ENCODE results near the gene TMCO4. TPM values are rescaled to one million over a fixed set of nuclear protein-coding genes. Genes with fewer than 3 reads are reported as not detected.

TMCO4 gene
- total RNA-seq, 1 donor from 2014 or later = not detected

GRCh38 chr1:19738076-19738475, 61.6 kb downstream of the TMCO4 start:
- H3K4me1 Mint-ChIP-seq (ENCODE audit: low read depth, unreplicated experiment) = peaks cover 10% of the 10 kb centered on the region
- peaks cover 5% of the 10 kb centered on the region for H3K27me3 Mint-ChIP-seq (ENCODE audit: unreplicated experiment)
- H3K9me3 Mint-ChIP-seq (ENCODE audit: unreplicated experiment) = peaks cover 5% of the 10 kb centered on the region
- no peak overlapping the region for H3K27ac Mint-ChIP-seq (ENCODE audit: unreplicated experiment)
- no peak for DNase-seq
- TF ChIP-seq, protein P1, sequence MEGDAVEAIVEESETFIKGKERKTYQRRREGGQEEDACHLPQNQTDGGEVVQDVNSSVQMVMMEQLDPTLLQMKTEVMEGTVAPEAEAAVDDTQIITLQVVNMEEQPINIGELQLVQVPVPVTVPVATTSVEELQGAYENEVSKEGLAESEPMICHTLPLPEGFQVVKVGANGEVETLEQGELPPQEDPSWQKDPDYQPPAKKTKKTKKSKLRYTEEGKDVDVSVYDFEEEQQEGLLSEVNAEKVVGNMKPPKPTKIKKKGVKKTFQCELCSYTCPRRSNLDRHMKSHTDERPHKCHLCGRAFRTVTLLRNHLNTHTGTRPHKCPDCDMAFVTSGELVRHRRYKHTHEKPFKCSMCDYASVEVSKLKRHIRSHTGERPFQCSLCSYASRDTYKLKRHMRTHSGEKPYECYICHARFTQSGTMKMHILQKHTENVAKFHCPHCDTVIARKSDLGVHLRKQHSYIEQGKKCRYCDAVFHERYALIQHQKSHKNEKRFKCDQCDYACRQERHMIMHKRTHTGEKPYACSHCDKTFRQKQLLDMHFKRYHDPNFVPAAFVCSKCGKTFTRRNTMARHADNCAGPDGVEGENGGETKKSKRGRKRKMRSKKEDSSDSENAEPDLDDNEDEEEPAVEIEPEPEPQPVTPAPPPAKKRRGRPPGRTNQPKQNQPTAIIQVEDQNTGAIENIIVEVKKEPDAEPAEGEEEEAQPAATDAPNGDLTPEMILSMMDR (IDR thresholded peaks at IDR 0.05; ENCODE audit: partially characterized antibody, unreplicated experiment) = no peak
- no peaks in the 10 kb centered on the region for H3K36me3 Mint-ChIP-seq (ENCODE audit: unreplicated experiment)
- no peak overlapping the region for H3K4me3 Mint-ChIP-seq (ENCODE audit: unreplicated experiment)

DNA sequence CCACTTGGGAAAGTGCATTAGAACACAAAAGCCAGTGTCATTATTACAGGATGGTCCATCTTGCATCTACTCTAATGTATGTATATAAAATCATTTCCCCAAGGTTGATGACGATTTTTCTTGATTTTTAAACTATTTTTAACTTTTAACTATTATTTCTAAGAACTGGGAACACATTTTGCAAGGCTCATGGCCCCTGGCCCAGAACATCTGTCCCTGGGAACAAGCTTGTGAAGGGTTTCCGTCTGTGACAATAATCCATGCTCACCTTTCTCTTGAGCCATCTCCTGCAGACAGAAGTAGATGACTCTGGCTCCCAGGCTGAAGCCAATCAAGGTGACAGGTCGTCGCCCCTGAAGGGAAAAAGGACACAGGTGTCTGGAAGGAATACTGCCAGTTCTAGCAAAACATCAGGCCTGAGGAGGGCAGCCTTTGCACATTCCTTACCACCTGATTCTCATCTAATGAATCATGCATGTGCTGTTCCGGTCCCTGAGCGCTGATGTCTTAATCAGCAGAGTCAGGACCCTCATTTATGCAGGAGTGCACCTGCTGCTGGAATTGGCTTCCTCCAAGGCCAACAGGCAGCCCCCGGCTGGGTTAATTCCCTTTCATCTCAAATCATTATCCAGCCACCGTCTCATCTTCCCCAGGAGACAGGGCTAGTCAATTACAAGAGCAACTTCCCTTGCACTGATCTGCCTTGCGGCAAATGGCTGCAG, 62.5 kb downstream of the TMCO4 start:
- H3K9me3 Mint-ChIP-seq (ENCODE audit: unreplicated experiment) = peaks cover 5% of the 10 kb centered on the region
- peaks cover 10% of the 10 kb centered on the region for H3K4me1 Mint-ChIP-seq (ENCODE audit: low read depth, unreplicated experiment)
- H3K27ac Mint-ChIP-seq (ENCODE audit: unreplicated experiment) = no peak overlapping the region
- peaks cover 5% of the 10 kb centered on the region for H3K27me3 Mint-ChIP-seq (ENCODE audit: unreplicated experiment)
- no peaks in the 10 kb centered on the region for H3K36me3 Mint-ChIP-seq (ENCODE audit: unreplicated experiment)
- TF ChIP-seq, protein P1 (IDR thresholded peaks at IDR 0.05; ENCODE audit: partially characterized antibody, unreplicated experiment) = no peak
- no peak overlapping the region for H3K4me3 Mint-ChIP-seq (ENCODE audit: unreplicated experiment)
- peak; percentile 45 for DNase-seq

- Mint-ChIP-seq H3K9me3 (ENCODE audit: unreplicated experiment) (peaks cover 9% of the 10 kb centered on the region), H3K27ac (ENCODE audit: unreplicated experiment) (no peak overlapping the region), H3K36me3 (ENCODE audit: unreplicated experiment) (no peaks in the 10 kb centered on the region), H3K4me1 (ENCODE audit: low read depth, unreplicated experiment) (peaks cover 21% of the 10 kb centered on the region), H3K4me3 (ENCODE audit: unreplicated experiment) (no peak overlapping the region), H3K27me3 (ENCODE audit: unreplicated experiment) (peaks cover 11% of the 10 kb centered on the region)
- TF ChIP-seq, protein P1 (IDR thresholded peaks at IDR 0.05; ENCODE audit: partially characterized antibody, unreplicated experiment) = no peak
- no peak for DNase-seq
Observed at GRCh38 chr1:19735440-19736127, 64.1 kb downstream of the TMCO4 start.

- H3K36me3 Mint-ChIP-seq (ENCODE audit: unreplicated experiment) = no peaks in the 10 kb centered on the region
- no peak overlapping the region for H3K4me3 Mint-ChIP-seq (ENCODE audit: unreplicated experiment)
- H3K27ac Mint-ChIP-seq (ENCODE audit: unreplicated experiment) = no peak overlapping the region
- peaks cover 23% of the 10 kb centered on the region for H3K4me1 Mint-ChIP-seq (ENCODE audit: low read depth, unreplicated experiment)
- peaks cover 11% of the 10 kb centered on the region for H3K9me3 Mint-ChIP-seq (ENCODE audit: unreplicated experiment)
- peaks cover 11% of the 10 kb centered on the region for H3K27me3 Mint-ChIP-seq (ENCODE audit: unreplicated experiment)
- no peak for DNase-seq
- TF ChIP-seq, protein P1 (IDR thresholded peaks at IDR 0.05; ENCODE audit: partially characterized antibody, unreplicated experiment) = no peak
Observed at GRCh38 chr1:19734472-19734999, 65.2 kb downstream of the TMCO4 start.

DNA sequence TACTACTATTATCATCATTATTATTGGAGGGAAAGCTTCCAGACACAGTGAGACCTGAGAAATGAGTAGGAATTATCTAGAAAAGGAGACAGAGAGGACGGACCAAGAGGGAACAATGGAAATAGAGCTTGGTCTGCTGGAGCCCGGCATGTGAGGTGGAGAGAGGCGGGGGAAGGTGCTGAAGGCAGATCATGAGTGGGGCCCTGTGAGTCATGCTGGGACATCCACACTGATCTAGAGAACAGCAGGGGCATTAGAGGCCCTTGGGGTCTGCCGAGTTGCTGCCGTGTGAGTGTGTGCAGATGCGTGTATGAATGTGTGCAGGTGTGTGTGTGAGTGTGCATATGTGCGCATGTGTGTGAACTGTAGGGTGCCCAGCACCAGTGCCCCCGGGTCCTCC, 65.7 kb downstream of the TMCO4 start:
- no peak overlapping the region for H3K4me3 Mint-ChIP-seq (ENCODE audit: unreplicated experiment)
- H3K36me3 Mint-ChIP-seq (ENCODE audit: unreplicated experiment) = no peaks in the 10 kb centered on the region
- H3K4me1 Mint-ChIP-seq (ENCODE audit: low read depth, unreplicated experiment) = peaks cover 23% of the 10 kb centered on the region
- TF ChIP-seq, protein P1 (IDR thresholded peaks at IDR 0.05; ENCODE audit: partially characterized antibody, unreplicated experiment) = no peak
- peaks cover 11% of the 10 kb centered on the region for H3K27me3 Mint-ChIP-seq (ENCODE audit: unreplicated experiment)
- peaks cover 11% of the 10 kb centered on the region for H3K9me3 Mint-ChIP-seq (ENCODE audit: unreplicated experiment)
- H3K27ac Mint-ChIP-seq (ENCODE audit: unreplicated experiment) = no peak overlapping the region
- no peak for DNase-seq
